Neuron (in vitro differentiated cells): ENCODE measurements around the gene ADH4.
"Not testable (repeated sequence)": the region's sequence is repeated elsewhere in the genome, so short reads cannot be mapped to it uniquely, and the experiment has no call there.

Experiments
- H2AFZ ChIP-seq: one replicate; pipeline ENCODE4 v1.6.1; 2013; ENCODE audit warnings: low read depth, mild to moderate bottlenecking, inconsistent platforms, low read length, moderate library complexity
- H3K27me3 ChIP-seq: one replicate; pipeline ENCODE4 v1.6.1; 2013; ENCODE audit warnings: low read length; ENCODE audit not compliant: insufficient read depth
- H3K36me3 ChIP-seq: one replicate; pipeline ENCODE4 v1.6.1; 2013; ENCODE audit warnings: low read length; ENCODE audit not compliant: insufficient read depth
- H3K4me1 ChIP-seq: one replicate; pipeline ENCODE4 v1.6.1; 2013; ENCODE audit warnings: low read length; ENCODE audit not compliant: insufficient read depth
- H3K4me3 ChIP-seq: 2 replicates; pipeline ENCODE4 v1.5.1; 2013; ENCODE audit warnings: mild to moderate bottlenecking, low read length, moderate library complexity
- H3K9me3 ChIP-seq: one replicate; pipeline ENCODE4 v1.6.1; 2013; ENCODE audit warnings: low read length

Gene ADH4

GRCh38 chr4:99120501-99120900, 23.6 kb downstream of the ADH4 start:
- Histone ChIP-seq H3K36me3 (no peaks in the 10 kb centered on the region), H2AFZ (no peak overlapping the region), H3K27me3 (no peaks in the 10 kb centered on the region), H3K4me1 (no peaks in the 10 kb centered on the region), H3K9me3 (peaks cover 2% of the 10 kb centered on the region), H3K4me3 (no peak overlapping the region)

- no peaks in the 10 kb centered on the region for H3K36me3 ChIP-seq
- H3K4me1 ChIP-seq, result no peaks in the 10 kb centered on the region
- no peaks in the 10 kb centered on the region for H3K9me3 ChIP-seq
- H3K4me3 ChIP-seq, result no peak overlapping the region
- no peaks in the 10 kb centered on the region for H3K27me3 ChIP-seq
- H2AFZ ChIP-seq, result no peak overlapping the region
Observed at GRCh38 chr4:99117876-99118693, 26.0 kb downstream of the ADH4 start.

- not testable (repeated sequence) for H3K4me1 ChIP-seq, H2AFZ ChIP-seq, H3K4me3 ChIP-seq, H3K36me3 ChIP-seq, H3K27me3 ChIP-seq, H3K9me3 ChIP-seq
Observed at GRCh38 chr4:99117122-99117841, 26.8 kb downstream of the ADH4 start.

- H3K36me3 ChIP-seq, H3K27me3 ChIP-seq, H2AFZ ChIP-seq, H3K9me3 ChIP-seq, H3K4me1 ChIP-seq, H3K4me3 ChIP-seq: not testable (repeated sequence)
Observed at GRCh38 chr4:99109286-99109685, 34.8 kb downstream of the ADH4 start.

GRCh38 chr4:99104153-99104552, 39.9 kb downstream of the ADH4 start:
- no peaks in the 10 kb centered on the region for H3K27me3 ChIP-seq
- no peak overlapping the region for H3K4me3 ChIP-seq
- H2AFZ ChIP-seq, result no peak overlapping the region
- no peaks in the 10 kb centered on the region for H3K4me1 ChIP-seq
- no peaks in the 10 kb centered on the region for H3K36me3 ChIP-seq
- peaks cover 3% of the 10 kb centered on the region for H3K9me3 ChIP-seq

GRCh38 chr4:99103166-99103565, 40.9 kb downstream of the ADH4 start:
- Histone ChIP-seq H3K4me3 (no peak overlapping the region), H2AFZ (no peak overlapping the region), H3K36me3 (no peaks in the 10 kb centered on the region), H3K4me1 (no peaks in the 10 kb centered on the region), H3K27me3 (no peaks in the 10 kb centered on the region), H3K9me3 (peaks cover 3% of the 10 kb centered on the region)

GRCh38 chr4:99102634-99103033, 41.5 kb downstream of the ADH4 start:
- Histone ChIP-seq H2AFZ (no peak overlapping the region), H3K4me1 (no peaks in the 10 kb centered on the region), H3K9me3 (peaks cover 3% of the 10 kb centered on the region), H3K27me3 (no peaks in the 10 kb centered on the region), H3K4me3 (no peak overlapping the region), H3K36me3 (no peaks in the 10 kb centered on the region)

- H2AFZ ChIP-seq, result no peak overlapping the region
- no peaks in the 10 kb centered on the region for H3K36me3 ChIP-seq
- H3K9me3 ChIP-seq, result peaks cover 3% of the 10 kb centered on the region
- H3K4me3 ChIP-seq, result no peak overlapping the region
- no peaks in the 10 kb centered on the region for H3K4me1 ChIP-seq
- H3K27me3 ChIP-seq, result no peaks in the 10 kb centered on the region
Observed at GRCh38 chr4:99100876-99101275, 43.2 kb downstream of the ADH4 start.

- not testable (repeated sequence) for H2AFZ ChIP-seq, H3K4me3 ChIP-seq, H3K36me3 ChIP-seq, H3K9me3 ChIP-seq, H3K4me1 ChIP-seq, H3K27me3 ChIP-seq
Observed at GRCh38 chr4:99099814-99100213, 44.3 kb downstream of the ADH4 start.

- no peaks in the 10 kb centered on the region for H3K36me3 ChIP-seq
- no peak overlapping the region for H2AFZ ChIP-seq
- H3K27me3 ChIP-seq, result no peaks in the 10 kb centered on the region
- H3K4me3 ChIP-seq, result no peak overlapping the region
- H3K9me3 ChIP-seq, result peaks cover 3% of the 10 kb centered on the region
- H3K4me1 ChIP-seq, result no peaks in the 10 kb centered on the region
Observed at GRCh38 chr4:99099311-99099710, 44.8 kb downstream of the ADH4 start.

GRCh38 chr4:99091841-99092240, 52.3 kb downstream of the ADH4 start:
- H3K9me3 ChIP-seq, H3K27me3 ChIP-seq, H3K36me3 ChIP-seq, H3K4me3 ChIP-seq, H2AFZ ChIP-seq: not testable (repeated sequence)
- H3K4me1 ChIP-seq, result peaks cover 13% of the 10 kb centered on the region

GRCh38 chr4:99091216-99091575, 52.9 kb downstream of the ADH4 start:
- no peak overlapping the region for H2AFZ ChIP-seq
- H3K27me3 ChIP-seq, result no peaks in the 10 kb centered on the region
- H3K9me3 ChIP-seq, result no peaks in the 10 kb centered on the region
- peaks cover 13% of the 10 kb centered on the region for H3K4me1 ChIP-seq
- peaks cover 3% of the 10 kb centered on the region for H3K36me3 ChIP-seq
- H3K4me3 ChIP-seq, result no peak overlapping the region

- Histone ChIP-seq H3K27me3 (no peaks in the 10 kb centered on the region), H3K36me3 (peaks cover 3% of the 10 kb centered on the region), H3K9me3 (no peaks in the 10 kb centered on the region), H3K4me3 (peak overlapping the region; percentile 7), H3K4me1 (peaks cover 13% of the 10 kb centered on the region), H2AFZ (no peak overlapping the region)
Observed at GRCh38 chr4:99090481-99091215, 53.4 kb downstream of the ADH4 start.
